ENCODE data around the gene ZCWPW1.
A peak's percentile ranks its signal among the peaks of the same experiment; 100 is the strongest.
"Not testable (repeated sequence)": the region's sequence is repeated elsewhere in the genome, so short reads cannot be mapped to it uniquely, and the experiment has no call there.

ZCWPW1 gene

DNA sequence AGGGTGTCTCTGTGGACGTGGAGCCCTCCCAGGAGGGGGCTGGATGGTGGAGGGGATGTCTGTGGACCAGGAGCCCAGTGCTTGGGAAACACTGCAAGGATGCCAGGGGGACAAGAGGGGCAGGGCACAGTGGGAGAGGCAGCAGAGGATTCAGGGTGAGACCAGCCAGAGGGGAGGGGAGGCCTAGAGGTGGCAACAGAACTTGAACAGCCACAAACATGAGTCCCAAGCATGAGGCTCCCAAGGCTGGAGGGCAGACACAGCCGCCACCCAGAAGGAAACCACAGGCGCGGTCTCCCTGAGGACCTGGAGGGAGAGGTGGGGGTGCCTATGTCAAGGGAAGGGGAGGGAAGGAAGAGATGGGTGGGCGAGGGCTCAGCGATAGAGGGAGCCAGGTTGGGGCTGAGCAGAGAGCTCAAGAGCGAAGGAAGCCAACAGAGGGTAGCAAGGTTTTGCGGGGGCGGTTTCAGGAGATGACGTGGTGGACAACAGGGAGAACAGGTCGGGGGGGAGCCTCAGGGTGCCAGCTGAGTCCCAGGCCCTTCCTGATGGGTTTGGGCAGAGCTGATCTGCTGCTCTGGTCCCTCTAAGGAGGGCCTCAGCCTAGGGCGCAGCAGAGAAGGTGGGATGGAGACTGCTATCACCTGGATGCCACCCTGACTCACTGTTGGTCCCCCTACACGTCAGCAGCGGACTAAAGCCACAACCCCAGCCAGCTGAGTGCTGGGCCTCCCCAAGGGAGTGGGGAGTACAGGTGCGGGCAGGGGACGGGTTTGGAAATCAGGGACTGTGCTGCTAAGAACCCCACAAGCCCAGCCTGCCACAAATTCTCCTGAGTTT, 61.9 kb downstream of the ZCWPW1 start:
- no peak for DNase-seq
- Mint-ChIP-seq H3K4me1 (peaks cover 18% of the 10 kb centered on the region), H3K27ac (peak overlapping the region; percentile 81)

GRCh38 chr7:100365998-100366367, 62.5 kb downstream of the ZCWPW1 start:
- H3K27me3 Mint-ChIP-seq (ENCODE audit: low read depth, poor library complexity); DNase-seq; H3K4me3 Mint-ChIP-seq; H3K9me3 Mint-ChIP-seq: not testable (repeated sequence)
- peaks cover 54% of the 10 kb centered on the region for H3K36me3 Mint-ChIP-seq (ENCODE audit: low read depth)
- H3K4me1 Mint-ChIP-seq, result peaks cover 15% of the 10 kb centered on the region
- peak overlapping the region; percentile 81 for H3K27ac Mint-ChIP-seq

More for the DNA sequence above, 61.9 kb downstream of the ZCWPW1 start:
- TF ChIP-seq CTCF (IDR thresholded peaks at IDR 0.05), result no peak
- Mint-ChIP-seq H3K27me3 (ENCODE audit: low read depth, poor library complexity) (no peaks in the 10 kb centered on the region), H3K36me3 (ENCODE audit: low read depth) (peaks cover 48% of the 10 kb centered on the region), H3K9me3 (no peaks in the 10 kb centered on the region), H3K4me3 (no peak overlapping the region)

GRCh38 chr7:100364480-100364879, 64.0 kb downstream of the ZCWPW1 start:
- no peaks in the 10 kb centered on the region for H3K27me3 Mint-ChIP-seq (ENCODE audit: low read depth, poor library complexity)
- peaks cover 66% of the 10 kb centered on the region for H3K36me3 Mint-ChIP-seq (ENCODE audit: low read depth)
- H3K4me3 Mint-ChIP-seq, result no peak overlapping the region
- H3K27ac Mint-ChIP-seq, result no peak overlapping the region
- peaks cover 14% of the 10 kb centered on the region for H3K4me1 Mint-ChIP-seq
- H3K9me3 Mint-ChIP-seq, result no peaks in the 10 kb centered on the region
- no peak for TF ChIP-seq CTCF (IDR thresholded peaks at IDR 0.05)
- DNase-seq, result no peak

GRCh38 chr7:100363797-100364196, 64.7 kb downstream of the ZCWPW1 start:
- H3K27me3 Mint-ChIP-seq (ENCODE audit: low read depth, poor library complexity); H3K4me1 Mint-ChIP-seq; H3K9me3 Mint-ChIP-seq; H3K4me3 Mint-ChIP-seq; H3K27ac Mint-ChIP-seq; DNase-seq: not testable (repeated sequence)
- peaks cover 72% of the 10 kb centered on the region for H3K36me3 Mint-ChIP-seq (ENCODE audit: low read depth)

DNA sequence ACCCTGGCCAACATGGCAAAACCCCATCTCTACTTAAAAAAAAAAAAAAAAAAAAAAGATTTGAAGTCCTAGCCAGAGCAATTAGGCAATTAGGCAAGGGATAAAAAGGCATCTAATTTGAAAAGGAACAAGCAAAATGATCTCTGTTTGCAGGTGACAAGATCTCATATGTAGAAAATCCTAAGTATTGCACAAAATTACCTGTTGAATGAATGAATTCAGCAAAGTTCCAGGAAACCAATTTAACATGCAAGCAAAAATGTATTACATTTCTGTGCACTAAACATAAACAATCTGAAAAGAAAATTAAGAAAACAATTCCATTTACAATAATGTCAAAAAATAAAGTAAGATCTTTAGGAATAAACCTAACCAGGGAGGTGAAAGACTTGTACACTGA, 65.4 kb downstream of the ZCWPW1 start:
- Mint-ChIP-seq H3K27ac (no peak overlapping the region), H3K27me3 (ENCODE audit: low read depth, poor library complexity) (no peaks in the 10 kb centered on the region), H3K4me3 (no peak overlapping the region), H3K9me3 (no peaks in the 10 kb centered on the region), H3K4me1 (peaks cover 5% of the 10 kb centered on the region), H3K36me3 (ENCODE audit: low read depth) (peaks cover 77% of the 10 kb centered on the region)
- no peak for TF ChIP-seq CTCF (IDR thresholded peaks at IDR 0.05)
- DNase-seq, result no peak

DNA sequence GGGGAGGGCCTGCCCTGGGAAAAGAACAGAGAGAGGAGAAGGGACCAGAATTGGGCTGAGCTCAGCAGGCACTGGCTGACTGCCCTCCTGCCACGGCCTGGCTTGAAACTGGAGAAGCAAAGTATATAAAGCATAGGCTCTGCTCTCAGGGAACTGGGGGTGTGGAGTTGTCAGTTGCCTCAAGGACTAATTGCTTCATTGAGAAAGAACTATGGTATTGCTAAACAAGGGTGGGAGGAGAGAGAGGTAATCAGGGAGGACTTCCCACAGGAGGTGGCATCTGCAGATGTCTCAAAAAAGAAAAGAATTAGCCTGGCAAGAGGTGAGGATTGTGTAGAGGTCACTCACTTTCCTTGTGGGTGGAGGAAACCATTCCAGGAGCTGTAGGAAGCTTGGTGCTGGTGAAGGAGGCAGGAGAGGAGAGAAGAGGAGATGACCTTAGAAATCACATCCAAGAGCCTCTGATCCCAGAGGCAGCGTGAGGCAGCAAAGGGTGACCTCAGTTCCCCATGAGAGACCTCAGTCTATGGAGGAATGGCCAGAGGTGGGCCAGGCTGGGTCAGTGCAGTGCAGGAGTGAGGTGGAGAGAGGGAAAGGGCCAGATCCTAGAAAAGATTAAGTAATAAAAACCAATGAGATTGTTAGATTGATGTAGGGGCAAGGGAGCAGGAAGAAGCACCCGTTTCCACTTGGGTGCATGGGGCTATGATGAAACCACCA, 68.2 kb downstream of the ZCWPW1 start:
- Mint-ChIP-seq H3K27me3 (ENCODE audit: low read depth, poor library complexity) (no peaks in the 10 kb centered on the region), H3K4me3 (no peak overlapping the region), H3K27ac (peak overlapping the region; percentile 75), H3K4me1 (peaks cover 5% of the 10 kb centered on the region), H3K36me3 (ENCODE audit: low read depth) (peaks cover 63% of the 10 kb centered on the region), H3K9me3 (no peaks in the 10 kb centered on the region)
- DNase-seq, result no peak
- no peak for TF ChIP-seq CTCF (IDR thresholded peaks at IDR 0.05)
